IMR-90 (cell line): ENCODE data around the gene PGBD4. TPM values are rescaled to one million over a fixed set of nuclear protein-coding genes. Genes with fewer than 3 reads are reported as not detected.

ENCODE experiments used
- ATAC-seq: fragments of 200-7000 bp; cut with Tn5 transposase; 2 replicates; pipeline ENCODE4 v1.9.1; 2020; ENCODE audit warnings: low read depth, mild to moderate bottlenecking, moderate library complexity
- BruUV-seq: library from RNA; stranded (reverse); fragments of 400-500 nt; replicated peaks from 2 replicates; lab custom pipeline; 2021; lab: Mats Ljungman, UMichigan
- CTCF ChIA-PET: fragments of 300-600 bp; formaldehyde crosslinking; extraction: SDS; loops from one replicate; lab custom pipeline; 2021; ENCODE audit warnings: antibody characterized with exemption; lab: Yijun Ruan, JAX
- POLR2A ChIA-PET: fragments of 300-600 bp; sonication (Branson Sonifier 250); formaldehyde crosslinking; loops from one replicate; lab custom pipeline; 2022; ENCODE audit warnings: antibody characterized with exemption; ENCODE audit not compliant: unreplicated experiment; lab: Charles Lee
- DNase-seq: peaks from one replicate; pipeline ENCODE4 v3.0.0; 2013
- H2AFZ ChIP-seq: replicated peaks from 2 replicates; pipeline ENCODE3; 2013; ENCODE audit warnings: low read length, mild to moderate bottlenecking; ENCODE audit not compliant: poor library complexity
- H2AK5ac ChIP-seq: 2 replicates; pipeline ENCODE4 v1.6.1; 2013; ENCODE audit warnings: low read depth, low read length, inconsistent platforms
- H2AK9ac ChIP-seq: replicated peaks from 2 replicates; pipeline ENCODE3; 2013; ENCODE audit warnings: mild to moderate bottlenecking, low read depth, low read length, moderate library complexity; ENCODE audit not compliant: poor library complexity
- H2BK120ac ChIP-seq: 2 replicates; pipeline ENCODE4 v1.6.1; 2013; ENCODE audit warnings: low read depth, low read length, inconsistent platforms
- H2BK15ac ChIP-seq: 3 replicates; pipeline ENCODE4 v1.6.1; 2013; ENCODE audit warnings: low read depth, low read length, inconsistent platforms
- H2BK20ac ChIP-seq: 2 replicates; pipeline ENCODE4 v1.6.1; 2013; ENCODE audit warnings: low read depth, mild to moderate bottlenecking, inconsistent platforms, low read length, moderate library complexity
- H2BK5ac ChIP-seq: 2 replicates; pipeline ENCODE4 v1.6.1; 2013; ENCODE audit warnings: mild to moderate bottlenecking, low read depth, low read length, inconsistent platforms; ENCODE audit not compliant: poor library complexity, severe bottlenecking
- H3K14ac ChIP-seq: replicated peaks from 2 replicates; pipeline ENCODE4 v1.6.1; 2013; ENCODE audit warnings: low read depth, low read length, inconsistent platforms
- H3K18ac ChIP-seq: 2 replicates; pipeline ENCODE4 v1.6.1; 2013; ENCODE audit warnings: low read depth, low read length, control low read depth
- H3K23ac ChIP-seq: 2 replicates; pipeline ENCODE4 v1.6.1; 2013; ENCODE audit warnings: low read depth, low read length, inconsistent platforms
- H3K27ac ChIP-seq: 2 replicates; pipeline ENCODE4 v1.5.1; 2013; ENCODE audit warnings: mild to moderate bottlenecking, control low read depth, low read length; ENCODE audit not compliant: insufficient read depth
- H3K27me3 ChIP-seq: 2 replicates; pipeline ENCODE4 v1.6.1; 2013; ENCODE audit warnings: low read length; ENCODE audit not compliant: control insufficient read depth, insufficient read depth
- H3K36me3 ChIP-seq: 2 replicates; pipeline ENCODE4 v1.6.1; 2013; ENCODE audit warnings: low read length, mixed read lengths; ENCODE audit not compliant: control insufficient read depth, insufficient read depth
- H3K4ac ChIP-seq: 2 replicates; pipeline ENCODE4 v1.6.1; 2013; ENCODE audit warnings: low read depth, low read length, inconsistent platforms
- H3K4me1 ChIP-seq: 2 replicates; pipeline ENCODE4 v1.6.1; 2013; ENCODE audit warnings: low read length, mixed read lengths; ENCODE audit not compliant: control insufficient read depth, insufficient read depth
- H3K4me2 ChIP-seq: 2 replicates; pipeline ENCODE4 v1.6.1; 2013; ENCODE audit warnings: low read depth, mild to moderate bottlenecking, control low read depth, low read length, moderate library complexity
- H3K4me3 ChIP-seq: 2 replicates; pipeline ENCODE4 v1.5.1; 2013; ENCODE audit warnings: low read depth, mild to moderate bottlenecking, control low read depth, low read length, moderate library complexity; ENCODE audit not compliant: insufficient read depth
- H3K56ac ChIP-seq: 2 replicates; pipeline ENCODE4 v1.6.1; 2013; ENCODE audit warnings: low read length, inconsistent platforms; ENCODE audit not compliant: insufficient read depth; ENCODE audit errors: extremely low read depth
- H3K79me1 ChIP-seq, 2 experiments: 2 replicates each; pipeline ENCODE4 v1.6.1; 2013; ENCODE audit warnings: low read length in 2 of 2, inconsistent platforms in 1 of 2, low read depth in 1 of 2
- H3K9ac ChIP-seq: 2 replicates; pipeline ENCODE4 v1.6.1; 2013; ENCODE audit warnings: low read depth, low read length, control low read depth
- H3K9me1 ChIP-seq: 2 replicates; pipeline ENCODE4 v1.6.1; 2013; ENCODE audit warnings: low read length, inconsistent platforms; ENCODE audit not compliant: insufficient read depth
- H3K9me3 ChIP-seq: 2 replicates; pipeline ENCODE4 v1.6.1; 2013; ENCODE audit warnings: low read length; ENCODE audit not compliant: control insufficient read depth, insufficient read depth
- H4K20me1 ChIP-seq: 2 replicates; pipeline ENCODE4 v1.6.1; 2013; ENCODE audit warnings: low read length, inconsistent platforms; ENCODE audit not compliant: insufficient read depth
- H4K5ac ChIP-seq: 2 replicates; pipeline ENCODE4 v1.6.1; 2013; ENCODE audit warnings: mild to moderate bottlenecking, low read depth, low read length, control low read depth
- H4K8ac ChIP-seq, 2 experiments: 2 replicates each; pipeline ENCODE4 v1.6.1; 2013; ENCODE audit warnings: low read depth in 2 of 2, low read length in 2 of 2, control low read depth in 1 of 2, inconsistent platforms in 1 of 2
- H4K91ac ChIP-seq: 2 replicates; pipeline ENCODE4 v1.6.1; 2013; ENCODE audit warnings: low read depth, low read length, inconsistent platforms; ENCODE audit not compliant: insufficient read depth
- BHLHE40 ChIP-seq: fragments of 150-350 bp; IDR thresholded peaks from 2 replicates; pipeline ENCODE4 v1.6.1; 2016; ENCODE audit warnings: mild to moderate bottlenecking, low read depth, low read length
- CEBPB ChIP-seq: IDR thresholded peaks from 2 replicates; pipeline ENCODE4 v1.6.1; 2012; ENCODE audit warnings: low read depth, low read length, improper control_type of control experiment
- CHD1 ChIP-seq: IDR thresholded peaks from 2 replicates; pipeline ENCODE4 v1.6.1; 2012; ENCODE audit warnings: low read depth, low read length, improper control_type of control experiment
- ELK1 ChIP-seq: fragments of 150-350 bp; IDR thresholded peaks from 2 replicates; pipeline ENCODE4 v1.6.1; 2016; ENCODE audit warnings: low read depth, mild to moderate bottlenecking, low read length, moderate library complexity, borderline replicate concordance
- FOS ChIP-seq: fragments of 150-350 bp; IDR thresholded peaks from 2 replicates; pipeline ENCODE4 v1.6.1; 2016; ENCODE audit warnings: low read depth, low read length
- MAFK ChIP-seq: IDR thresholded peaks from 2 replicates; pipeline ENCODE4 v1.6.1; 2012; ENCODE audit warnings: low read depth, low read length, improper control_type of control experiment
- MAZ ChIP-seq: IDR thresholded peaks from 2 replicates; pipeline ENCODE4 v1.6.1; 2012; ENCODE audit warnings: low read depth, mild to moderate bottlenecking, low read length, improper control_type of control experiment, moderate library complexity, borderline replicate concordance
- MXI1 ChIP-seq: IDR thresholded peaks from 2 replicates; pipeline ENCODE4 v1.6.1; 2012; ENCODE audit warnings: low read depth, mild to moderate bottlenecking, low read length, moderate library complexity, borderline replicate concordance
- NFE2L2 ChIP-seq: fragments of 150-350 bp; IDR thresholded peaks from 2 replicates; pipeline ENCODE4 v1.6.1; 2016; ENCODE audit warnings: low read depth, mild to moderate bottlenecking, low read length
- POLR2A ChIP-seq: IDR thresholded peaks from 2 replicates; pipeline ENCODE4 v1.6.1; 2012; ENCODE audit warnings: mild to moderate bottlenecking, low read depth, low read length
- RAD21 ChIP-seq: IDR thresholded peaks from 2 replicates; pipeline ENCODE4 v1.6.1; 2012; ENCODE audit warnings: low read length, improper control_type of control experiment
- RCOR1 ChIP-seq: IDR thresholded peaks from 2 replicates; pipeline ENCODE4 v1.6.1; 2012; ENCODE audit warnings: mild to moderate bottlenecking, low read length, improper control_type of control experiment; ENCODE audit not compliant: insufficient replicate concordance
- RFX5 ChIP-seq: IDR thresholded peaks from 2 replicates; pipeline ENCODE4 v1.8.0; 2012; ENCODE audit warnings: low read depth, mild to moderate bottlenecking, low read length, moderate library complexity
- SMC3 ChIP-seq: fragments of 150-350 bp; IDR thresholded peaks from 2 replicates; pipeline ENCODE4 v1.6.1; 2016; ENCODE audit warnings: low read depth, mild to moderate bottlenecking, antibody characterized with exemption, low read length, moderate library complexity
- USF2 ChIP-seq: fragments of 150-350 bp; IDR thresholded peaks from 2 replicates; pipeline ENCODE4 v1.6.1; 2017; ENCODE audit warnings: mild to moderate bottlenecking, antibody characterized with exemption, low read length, low read depth
- WGBS, 2 experiments: methylation state at CpG; one replicate each; pipeline versions ENCODE4 v1.1.5 to v1.1.7; 2013; ENCODE audit warnings: missing lambda C conversion rate in 2 of 2; ENCODE audit not compliant: insufficient read length in 1 of 2; ENCODE audit errors: extremely low coverage in 2 of 2; 5-methylcytosine and 5-hydroxymethylcytosine counted together
- dilution Hi-C: fragments of 300-500 bp; cut with HindIII; formaldehyde crosslinking; loops from one replicate; pipeline ENCODE4 v1.14.3; 2018; ENCODE audit warnings: low sequenced_read_pairs; ENCODE audit not compliant: unreplicated experiment
- in situ Hi-C: fragments of 300-500 bp; cut with MboI; formaldehyde crosslinking; loops from 3 replicates; pipeline ENCODE4 v1.14.3; 2019; ENCODE audit warnings: low sequenced_read_pairs, inconsistent platforms, mixed read lengths
- intact Hi-C: fragments of 100-400 bp; cut with micrococcal nuclease; formaldehyde crosslinking; loops from 2 replicates; pipeline ENCODE4 v1.10.0; 2022
- polyA plus RNA-seq, 3 experiments: library from polyadenylated mRNA; depleted of rRNA; stranded (reverse); fragments of >200 nt; gene quantifications; 2 replicates each; pipeline ENCODE4 v1.2.3, GENCODE V29; 2012; ENCODE audit warnings: low replicate concordance in 1 of 3
- total RNA-seq: library from RNA; depleted of rRNA; stranded (reverse); fragments of >200 nt; gene quantifications from 2 replicates; pipeline ENCODE4 v1.2.3, GENCODE V29; 2012
- TF ChIP-seq, protein P1 (sequence below): conservative IDR thresholded peaks from 2 replicates; pipeline ENCODE4 v1.5.1; 2012; ENCODE audit warnings: mild to moderate bottlenecking, low read depth, low read length, improper control_type of control experiment

The PGBD4 gene
- total and polyA plus RNA-seq, 2 of the 4 experiments (the other 2 are of a cell fraction): 0.89 to 1.3 TPM

DNA sequence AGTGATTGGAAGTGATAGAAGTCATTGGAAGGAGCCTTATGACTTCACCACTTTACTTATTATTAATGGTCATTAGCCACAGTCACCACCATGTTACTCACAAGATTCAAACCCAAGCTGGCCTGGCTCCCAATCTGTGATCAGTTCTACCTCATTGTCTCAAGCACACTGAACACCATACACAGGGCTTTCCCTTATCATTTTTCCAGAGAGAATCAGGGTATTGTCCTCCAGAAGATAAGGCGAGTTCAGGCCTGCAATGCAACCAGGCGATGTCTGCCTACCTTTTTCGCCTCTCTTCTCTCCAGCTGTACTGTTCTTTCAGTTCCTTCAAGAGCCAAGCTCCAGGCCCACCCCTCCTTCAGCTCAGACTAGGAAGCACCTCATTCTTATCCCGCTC is 25.1 kb upstream of the PGBD4 start:
- no peaks in the 10 kb centered on the region for H4K20me1 ChIP-seq
- H2BK15ac ChIP-seq: no peak overlapping the region
- no peak overlapping the region for H4K91ac ChIP-seq
- DNase-seq: no peak
- H2AFZ ChIP-seq: no peak overlapping the region
- no peak overlapping the region for H3K56ac ChIP-seq
- intact Hi-C loops (no loop called here), dilution Hi-C loops (no loop called here), in situ Hi-C loops (no loop called here)
- no peak overlapping the region for H3K14ac ChIP-seq
- H3K18ac ChIP-seq: no peak overlapping the region
- no peak overlapping the region for H3K9ac ChIP-seq
- H3K36me3 ChIP-seq: no peaks in the 10 kb centered on the region
- no peaks in the 10 kb centered on the region for H3K27me3 ChIP-seq
- no peak overlapping the region for H2AK9ac ChIP-seq
- no peak overlapping the region for H2BK20ac ChIP-seq
- no peak overlapping the region for H3K4me3 ChIP-seq
- H2BK5ac ChIP-seq: no peak overlapping the region
- no peaks in the 10 kb centered on the region for H3K9me3 ChIP-seq
- POLR2A ChIA-PET: no interaction called here
- H3K4ac ChIP-seq: no peak overlapping the region
- no TSS peak for BruUV-seq
- WGBS, 2 experiments: 78% methylated on average over 3 of the region's 4 CpGs; no CpG with 5 or more reads in 1 of the 2 experiments
- H3K27ac ChIP-seq: no peak overlapping the region
- no peak overlapping the region for H2BK120ac ChIP-seq
- no peak overlapping the region for H3K4me2 ChIP-seq
- H3K23ac ChIP-seq: no peak overlapping the region
- H4K5ac ChIP-seq: no peak overlapping the region
- no peak overlapping the region for H2AK5ac ChIP-seq
- no peaks in the 10 kb centered on the region for H3K79me1 ChIP-seq
- ATAC-seq: no peak
- no peak overlapping the region for H4K8ac ChIP-seq
- CTCF ChIA-PET: no interaction called here
- no peaks in the 10 kb centered on the region for H3K9me1 ChIP-seq
- H3K4me1 ChIP-seq: no peaks in the 10 kb centered on the region
- TF ChIP-seq CEBPB (no peak), RAD21 (no peak), MAFK (no peak), ELK1 (no peak), RCOR1 (no peak), CHD1 (no peak), NFE2L2 (no peak), POLR2A (no peak), FOS (no peak), SMC3 (no peak), RFX5 (no peak), USF2 (no peak), MAZ (no peak), BHLHE40 (no peak), MXI1 (no peak)
- TF ChIP-seq, protein P1, sequence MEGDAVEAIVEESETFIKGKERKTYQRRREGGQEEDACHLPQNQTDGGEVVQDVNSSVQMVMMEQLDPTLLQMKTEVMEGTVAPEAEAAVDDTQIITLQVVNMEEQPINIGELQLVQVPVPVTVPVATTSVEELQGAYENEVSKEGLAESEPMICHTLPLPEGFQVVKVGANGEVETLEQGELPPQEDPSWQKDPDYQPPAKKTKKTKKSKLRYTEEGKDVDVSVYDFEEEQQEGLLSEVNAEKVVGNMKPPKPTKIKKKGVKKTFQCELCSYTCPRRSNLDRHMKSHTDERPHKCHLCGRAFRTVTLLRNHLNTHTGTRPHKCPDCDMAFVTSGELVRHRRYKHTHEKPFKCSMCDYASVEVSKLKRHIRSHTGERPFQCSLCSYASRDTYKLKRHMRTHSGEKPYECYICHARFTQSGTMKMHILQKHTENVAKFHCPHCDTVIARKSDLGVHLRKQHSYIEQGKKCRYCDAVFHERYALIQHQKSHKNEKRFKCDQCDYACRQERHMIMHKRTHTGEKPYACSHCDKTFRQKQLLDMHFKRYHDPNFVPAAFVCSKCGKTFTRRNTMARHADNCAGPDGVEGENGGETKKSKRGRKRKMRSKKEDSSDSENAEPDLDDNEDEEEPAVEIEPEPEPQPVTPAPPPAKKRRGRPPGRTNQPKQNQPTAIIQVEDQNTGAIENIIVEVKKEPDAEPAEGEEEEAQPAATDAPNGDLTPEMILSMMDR: no peak
